HepG2 (cell line): ENCODE results near the gene SMAD6. TPM values are rescaled to one million over a fixed set of nuclear protein-coding genes. Genes with fewer than 3 reads are reported as not detected.

Experiments used
- AKNA ChIP-seq: sonication (generic); formaldehyde crosslinking; IDR thresholded peaks from 2 replicates; pipeline ENCODE4 v1.4.0; 2020; ENCODE audit warnings: missing genetic modification reagents, borderline replicate concordance
- ATF7-NPFF ChIP-seq: sonication (generic); formaldehyde crosslinking; IDR thresholded peaks from 2 replicates; pipeline ENCODE4 v1.8.1; 2023; ENCODE audit warnings: mild to moderate bottlenecking, low read depth, missing genetic modification reagents, moderate library complexity
- CHCHD3 ChIP-seq: sonication (generic); formaldehyde crosslinking; IDR thresholded peaks from 2 replicates; pipeline ENCODE4 v1.8.0; 2022; ENCODE audit warnings: mild to moderate bottlenecking, missing genetic modification reagents, moderate library complexity
- JUNB ChIP-seq: sonication (generic); formaldehyde crosslinking; IDR thresholded peaks from 2 replicates; pipeline ENCODE4 v1.8.0; 2022; ENCODE audit warnings: missing genetic modification reagents, mild to moderate bottlenecking, borderline replicate concordance
- MEIS2 ChIP-seq: sonication (generic); formaldehyde crosslinking; IDR thresholded peaks from 2 replicates; pipeline ENCODE4 v1.9.0; 2021; ENCODE audit warnings: mild to moderate bottlenecking, missing genetic modification reagents
- ZNF354B ChIP-seq: sonication (generic); formaldehyde crosslinking; IDR thresholded peaks from 2 replicates; pipeline ENCODE4 v1.8.0; 2022; ENCODE audit warnings: mild to moderate bottlenecking, missing genetic modification reagents
- ZNF687 ChIP-seq: sonication (generic); formaldehyde crosslinking; IDR thresholded peaks from 2 replicates; pipeline ENCODE4 v1.5.1; 2020; ENCODE audit warnings: mild to moderate bottlenecking, missing genetic modification reagents, moderate library complexity
- polyA plus RNA-seq, 8 experiments: library from polyadenylated mRNA; depleted of rRNA in 3 of 8; stranded (reverse) in 7 of 8; unstranded in 1 of 8; fragments of >200 nt; fragmentation: Illumina TruSeq in 4 of 8; extraction: Trizol in 4 of 8; gene quantifications; 2 replicates each; pipeline versions ENCODE4 v1.2.1 to v1.2.3, GENCODE V29; 2011 to 2016; ENCODE audit warnings: low read depth in 4 of 8, missing spikeins in 1 of 8, mixed read lengths in 1 of 8; ENCODE audit not compliant: insufficient read depth in 1 of 8
- total RNA-seq, 5 experiments: library from RNA; depleted of rRNA; stranded (reverse); fragments of >200 nt; fragmentation: Illumina TruSeq; extraction: Trizol; gene quantifications; 2 replicates each; pipeline ENCODE4 v1.2.3, GENCODE V29; 2016; ENCODE audit warnings: low read depth in 1 of 5
- TF ChIP-seq, protein P1 (sequence below): sonication (generic); formaldehyde crosslinking; IDR thresholded peaks from 2 replicates; pipeline ENCODE4; 2020; ENCODE audit warnings: missing genetic modification reagents, mild to moderate bottlenecking, borderline replicate concordance
- TF ChIP-seq, protein P2 (sequence below): sonication (generic); formaldehyde crosslinking; IDR thresholded peaks from 2 replicates; pipeline ENCODE4 v1.4.0; 2020; ENCODE audit warnings: missing genetic modification reagents, borderline replicate concordance
- TF ChIP-seq, protein P3 (sequence below): sonication (generic); formaldehyde crosslinking; conservative IDR thresholded peaks from 2 replicates; pipeline ENCODE4 v1.8.1; 2023; ENCODE audit warnings: missing genetic modification reagents

Gene SMAD6
- total and polyA plus RNA-seq, 2 of the 13 experiments (the other 11 are each of a cell fraction or from before 2014, with no cell fraction given): 3.3 to 4.4 TPM

- TF ChIP-seq AKNA (CRISPR knock-in tag) (peak; percentile 65; the same call in 1 of the 2 replicates), ZNF354B (CRISPR knock-in tag) (no peak), CHCHD3 (CRISPR knock-in tag) (no peak), ATF7-NPFF (CRISPR knock-in tag) (no peak), JUNB (no peak), ZNF687 (peak; percentile 83), MEIS2 (CRISPR knock-in tag) (0 out of 2 replicates have a peak, but pooled peaks have one; percentile 23)
- TF ChIP-seq, protein P1, sequence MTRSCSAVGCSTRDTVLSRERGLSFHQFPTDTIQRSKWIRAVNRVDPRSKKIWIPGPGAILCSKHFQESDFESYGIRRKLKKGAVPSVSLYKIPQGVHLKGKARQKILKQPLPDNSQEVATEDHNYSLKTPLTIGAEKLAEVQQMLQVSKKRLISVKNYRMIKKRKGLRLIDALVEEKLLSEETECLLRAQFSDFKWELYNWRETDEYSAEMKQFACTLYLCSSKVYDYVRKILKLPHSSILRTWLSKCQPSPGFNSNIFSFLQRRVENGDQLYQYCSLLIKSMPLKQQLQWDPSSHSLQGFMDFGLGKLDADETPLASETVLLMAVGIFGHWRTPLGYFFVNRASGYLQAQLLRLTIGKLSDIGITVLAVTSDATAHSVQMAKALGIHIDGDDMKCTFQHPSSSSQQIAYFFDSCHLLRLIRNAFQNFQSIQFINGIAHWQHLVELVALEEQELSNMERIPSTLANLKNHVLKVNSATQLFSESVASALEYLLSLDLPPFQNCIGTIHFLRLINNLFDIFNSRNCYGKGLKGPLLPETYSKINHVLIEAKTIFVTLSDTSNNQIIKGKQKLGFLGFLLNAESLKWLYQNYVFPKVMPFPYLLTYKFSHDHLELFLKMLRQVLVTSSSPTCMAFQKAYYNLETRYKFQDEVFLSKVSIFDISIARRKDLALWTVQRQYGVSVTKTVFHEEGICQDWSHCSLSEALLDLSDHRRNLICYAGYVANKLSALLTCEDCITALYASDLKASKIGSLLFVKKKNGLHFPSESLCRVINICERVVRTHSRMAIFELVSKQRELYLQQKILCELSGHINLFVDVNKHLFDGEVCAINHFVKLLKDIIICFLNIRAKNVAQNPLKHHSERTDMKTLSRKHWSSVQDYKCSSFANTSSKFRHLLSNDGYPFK (CRISPR knock-in tag): no peak
- TF ChIP-seq, protein P2, sequence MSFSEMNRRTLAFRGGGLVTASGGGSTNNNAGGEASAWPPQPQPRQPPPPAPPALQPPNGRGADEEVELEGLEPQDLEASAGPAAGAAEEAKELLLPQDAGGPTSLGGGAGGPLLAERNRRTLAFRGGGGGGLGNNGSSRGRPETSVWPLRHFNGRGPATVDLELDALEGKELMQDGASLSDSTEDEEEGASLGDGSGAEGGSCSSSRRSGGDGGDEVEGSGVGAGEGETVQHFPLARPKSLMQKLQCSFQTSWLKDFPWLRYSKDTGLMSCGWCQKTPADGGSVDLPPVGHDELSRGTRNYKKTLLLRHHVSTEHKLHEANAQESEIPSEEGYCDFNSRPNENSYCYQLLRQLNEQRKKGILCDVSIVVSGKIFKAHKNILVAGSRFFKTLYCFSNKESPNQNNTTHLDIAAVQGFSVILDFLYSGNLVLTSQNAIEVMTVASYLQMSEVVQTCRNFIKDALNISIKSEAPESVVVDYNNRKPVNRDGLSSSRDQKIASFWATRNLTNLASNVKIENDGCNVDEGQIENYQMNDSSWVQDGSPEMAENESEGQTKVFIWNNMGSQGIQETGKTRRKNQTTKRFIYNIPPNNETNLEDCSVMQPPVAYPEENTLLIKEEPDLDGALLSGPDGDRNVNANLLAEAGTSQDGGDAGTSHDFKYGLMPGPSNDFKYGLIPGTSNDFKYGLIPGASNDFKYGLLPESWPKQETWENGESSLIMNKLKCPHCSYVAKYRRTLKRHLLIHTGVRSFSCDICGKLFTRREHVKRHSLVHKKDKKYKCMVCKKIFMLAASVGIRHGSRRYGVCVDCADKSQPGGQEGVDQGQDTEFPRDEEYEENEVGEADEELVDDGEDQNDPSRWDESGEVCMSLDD (CRISPR knock-in tag): peak; percentile 32; the same call in 1 of the 2 replicates
- TF ChIP-seq, protein P3, sequence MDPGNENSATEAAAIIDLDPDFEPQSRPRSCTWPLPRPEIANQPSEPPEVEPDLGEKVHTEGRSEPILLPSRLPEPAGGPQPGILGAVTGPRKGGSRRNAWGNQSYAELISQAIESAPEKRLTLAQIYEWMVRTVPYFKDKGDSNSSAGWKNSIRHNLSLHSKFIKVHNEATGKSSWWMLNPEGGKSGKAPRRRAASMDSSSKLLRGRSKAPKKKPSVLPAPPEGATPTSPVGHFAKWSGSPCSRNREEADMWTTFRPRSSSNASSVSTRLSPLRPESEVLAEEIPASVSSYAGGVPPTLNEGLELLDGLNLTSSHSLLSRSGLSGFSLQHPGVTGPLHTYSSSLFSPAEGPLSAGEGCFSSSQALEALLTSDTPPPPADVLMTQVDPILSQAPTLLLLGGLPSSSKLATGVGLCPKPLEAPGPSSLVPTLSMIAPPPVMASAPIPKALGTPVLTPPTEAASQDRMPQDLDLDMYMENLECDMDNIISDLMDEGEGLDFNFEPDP (CRISPR knock-in tag): 0 out of 2 replicates have a peak, but pooled peaks have one; percentile 90
Measured at GRCh38 chr15:66702787-66703539, 927 bp downstream of the SMAD6 start (continued).
